ENCODE results near the gene DYRK3. TPM values are rescaled to one million over a fixed set of nuclear protein-coding genes. Genes with fewer than 3 reads are reported as not detected.

The DYRK3 gene
- total RNA-seq, 1 experiment from 2014 or later: 7.1 TPM

- ATAC-seq (no peak), DNase-seq (ENCODE audit: low read depth, low spot score) (no peak)
- ChIA-PET CTCF (no interaction called here), RAD21 (ENCODE audit: low non-redundant PET in 1 of 2, low total read pairs in 2 of 2, uncharacterized antibody in 2 of 2, unreplicated experiment in 2 of 2) (no interaction called here), POLR2A (no interaction called here)
- no peak overlapping the region for H3K4me2 ChIP-seq (ENCODE audit: low read length)
- intact Hi-C loops (cut with micrococcal nuclease): no loop called here
- BruUV-seq (replicated peaks): no TSS peak
- TF ChIP-seq SP1 (IDR thresholded peaks at IDR 0.05; ENCODE audit: low read depth): no peak
- TF ChIP-seq, protein P1, sequence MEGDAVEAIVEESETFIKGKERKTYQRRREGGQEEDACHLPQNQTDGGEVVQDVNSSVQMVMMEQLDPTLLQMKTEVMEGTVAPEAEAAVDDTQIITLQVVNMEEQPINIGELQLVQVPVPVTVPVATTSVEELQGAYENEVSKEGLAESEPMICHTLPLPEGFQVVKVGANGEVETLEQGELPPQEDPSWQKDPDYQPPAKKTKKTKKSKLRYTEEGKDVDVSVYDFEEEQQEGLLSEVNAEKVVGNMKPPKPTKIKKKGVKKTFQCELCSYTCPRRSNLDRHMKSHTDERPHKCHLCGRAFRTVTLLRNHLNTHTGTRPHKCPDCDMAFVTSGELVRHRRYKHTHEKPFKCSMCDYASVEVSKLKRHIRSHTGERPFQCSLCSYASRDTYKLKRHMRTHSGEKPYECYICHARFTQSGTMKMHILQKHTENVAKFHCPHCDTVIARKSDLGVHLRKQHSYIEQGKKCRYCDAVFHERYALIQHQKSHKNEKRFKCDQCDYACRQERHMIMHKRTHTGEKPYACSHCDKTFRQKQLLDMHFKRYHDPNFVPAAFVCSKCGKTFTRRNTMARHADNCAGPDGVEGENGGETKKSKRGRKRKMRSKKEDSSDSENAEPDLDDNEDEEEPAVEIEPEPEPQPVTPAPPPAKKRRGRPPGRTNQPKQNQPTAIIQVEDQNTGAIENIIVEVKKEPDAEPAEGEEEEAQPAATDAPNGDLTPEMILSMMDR (IDR thresholded peaks at IDR 0.05 in 2 of 3, conservative IDR thresholded peaks at IDR 0.05 in 1 of 3; ENCODE audit: borderline replicate concordance in 1 of 3, insufficient read depth in 1 of 3, low read depth in 2 of 3, low read length in 2 of 3): no peak
- TF ChIP-seq POLR2AphosphoS5 (IDR thresholded peaks at IDR 0.05; ENCODE audit: low read depth, low read length): no peak
- TF ChIP-seq TCF7L2 (IDR thresholded peaks at IDR 0.05; ENCODE audit: borderline replicate concordance, extremely low read depth, insufficient read depth, insufficient read length): no peak
- TF ChIP-seq REST (IDR thresholded peaks at IDR 0.05; ENCODE audit: low read depth): no peak
- no peak for TF ChIP-seq EZH2 (IDR thresholded peaks at IDR 0.05)
- TF ChIP-seq, protein P2, sequence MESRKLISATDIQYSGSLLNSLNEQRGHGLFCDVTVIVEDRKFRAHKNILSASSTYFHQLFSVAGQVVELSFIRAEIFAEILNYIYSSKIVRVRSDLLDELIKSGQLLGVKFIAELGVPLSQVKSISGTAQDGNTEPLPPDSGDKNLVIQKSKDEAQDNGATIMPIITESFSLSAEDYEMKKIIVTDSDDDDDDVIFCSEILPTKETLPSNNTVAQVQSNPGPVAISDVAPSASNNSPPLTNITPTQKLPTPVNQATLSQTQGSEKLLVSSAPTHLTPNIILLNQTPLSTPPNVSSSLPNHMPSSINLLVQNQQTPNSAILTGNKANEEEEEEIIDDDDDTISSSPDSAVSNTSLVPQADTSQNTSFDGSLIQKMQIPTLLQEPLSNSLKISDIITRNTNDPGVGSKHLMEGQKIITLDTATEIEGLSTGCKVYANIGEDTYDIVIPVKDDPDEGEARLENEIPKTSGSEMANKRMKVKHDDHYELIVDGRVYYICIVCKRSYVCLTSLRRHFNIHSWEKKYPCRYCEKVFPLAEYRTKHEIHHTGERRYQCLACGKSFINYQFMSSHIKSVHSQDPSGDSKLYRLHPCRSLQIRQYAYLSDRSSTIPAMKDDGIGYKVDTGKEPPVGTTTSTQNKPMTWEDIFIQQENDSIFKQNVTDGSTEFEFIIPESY (IDR thresholded peaks at IDR 0.05; ENCODE audit: extremely low read depth, insufficient replicate concordance, low read length): no peak
- TF ChIP-seq CBX3 (IDR thresholded peaks at IDR 0.05; ENCODE audit: low read depth): no peak
- no peak for TF ChIP-seq ELF1 (IDR thresholded peaks at IDR 0.05; ENCODE audit: borderline replicate concordance, low read depth)
- no peak for TF ChIP-seq SRF (IDR thresholded peaks at IDR 0.05; ENCODE audit: low read depth)
- no peak overlapping the region for H3K27ac ChIP-seq (ENCODE audit: low read depth, low read length)
- H3K9ac ChIP-seq (ENCODE audit: low read length): no peak overlapping the region
- no peaks in the 10 kb centered on the region for H3K9me2 ChIP-seq (ENCODE audit: insufficient read depth)
- H3K4me1 ChIP-seq (ENCODE audit: control insufficient read depth in 1 of 2, insufficient read depth in 2 of 2, low read length in 2 of 2): no peaks in the 10 kb centered on the region
- no peaks in the 10 kb centered on the region for H3K79me2 ChIP-seq (ENCODE audit: insufficient read depth, low read length)
- H3K27me3 ChIP-seq (ENCODE audit: insufficient read depth, low read length): no peaks in the 10 kb centered on the region
- peaks cover 0 to 5% of the 10 kb centered on the region in 2 experiments; a peak in 1 of 4 replicates for H3K36me3 ChIP-seq (ENCODE audit: control insufficient read depth in 1 of 2, insufficient read depth in 2 of 2, low read length in 2 of 2)
- H2AFZ ChIP-seq (ENCODE audit: low read depth, low read length, poor library complexity, severe bottlenecking): no peak overlapping the region
- no peak overlapping the region for H3K4me3 ChIP-seq (replicated peaks in 1 of 2; ENCODE audit: low read depth in 1 of 2, low read length in 2 of 2)
- H4K20me1 ChIP-seq (ENCODE audit: insufficient read depth): no peaks in the 10 kb centered on the region
- H3K9me3 ChIP-seq (ENCODE audit: control insufficient read depth in 1 of 2, insufficient read depth in 1 of 2, low read depth in 1 of 2, low read length in 2 of 2): no peaks in the 10 kb centered on the region
These were observed 7.9 kb downstream of the DYRK3 start for GRCh38 chr1:206643118-206643698.

All from HCT116 (cell line).